ENCODE results near the gene SPATA13.

- TF ChIP-seq, protein P1, sequence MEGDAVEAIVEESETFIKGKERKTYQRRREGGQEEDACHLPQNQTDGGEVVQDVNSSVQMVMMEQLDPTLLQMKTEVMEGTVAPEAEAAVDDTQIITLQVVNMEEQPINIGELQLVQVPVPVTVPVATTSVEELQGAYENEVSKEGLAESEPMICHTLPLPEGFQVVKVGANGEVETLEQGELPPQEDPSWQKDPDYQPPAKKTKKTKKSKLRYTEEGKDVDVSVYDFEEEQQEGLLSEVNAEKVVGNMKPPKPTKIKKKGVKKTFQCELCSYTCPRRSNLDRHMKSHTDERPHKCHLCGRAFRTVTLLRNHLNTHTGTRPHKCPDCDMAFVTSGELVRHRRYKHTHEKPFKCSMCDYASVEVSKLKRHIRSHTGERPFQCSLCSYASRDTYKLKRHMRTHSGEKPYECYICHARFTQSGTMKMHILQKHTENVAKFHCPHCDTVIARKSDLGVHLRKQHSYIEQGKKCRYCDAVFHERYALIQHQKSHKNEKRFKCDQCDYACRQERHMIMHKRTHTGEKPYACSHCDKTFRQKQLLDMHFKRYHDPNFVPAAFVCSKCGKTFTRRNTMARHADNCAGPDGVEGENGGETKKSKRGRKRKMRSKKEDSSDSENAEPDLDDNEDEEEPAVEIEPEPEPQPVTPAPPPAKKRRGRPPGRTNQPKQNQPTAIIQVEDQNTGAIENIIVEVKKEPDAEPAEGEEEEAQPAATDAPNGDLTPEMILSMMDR (IDR thresholded peaks at IDR 0.05), result no peak
- TF ChIP-seq EP300 (IDR thresholded peaks at IDR 0.05) (no peak), POLR2A (IDR thresholded peaks at IDR 0.05) (no peak)
Observed at GRCh38 chr13:24218338-24218737, 57.8 kb downstream of the SPATA13 start.
